ENCODE results near the gene ACTG1. TPM values are rescaled to one million over a fixed set of nuclear protein-coding genes. Genes with fewer than 3 reads are reported as not detected.

The ACTG1 gene
- polyA plus RNA-seq, 1 of the 3 experiments (the other 2 are of a cell fraction) = 7,871 TPM

DNA sequence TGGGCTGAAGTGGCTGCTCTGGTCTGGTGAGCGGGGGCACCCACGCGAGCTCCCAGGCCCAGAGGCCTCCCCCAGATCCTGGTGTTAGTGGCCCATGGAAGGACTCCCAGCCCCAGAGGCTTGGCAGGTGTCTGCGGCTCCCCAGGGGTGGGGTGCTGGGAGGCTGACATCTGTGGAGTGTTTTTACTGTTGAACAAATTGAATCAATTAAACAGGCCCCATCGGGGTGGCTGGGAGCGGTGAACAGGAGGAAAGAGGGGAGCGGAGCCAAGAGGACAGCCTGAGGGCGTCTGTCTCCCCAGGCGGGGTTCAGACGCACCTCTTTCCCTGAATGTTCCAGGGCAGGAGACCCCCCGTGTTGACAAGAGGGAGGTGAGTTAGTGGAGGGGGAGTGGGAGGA is 29.9 kb downstream of the ACTG1 start:
- Histone ChIP-seq H3K4me3 (ENCODE audit: low read depth in 2 of 2, low read length in 1 of 2) (no peak overlapping the region), H3K27ac (ENCODE audit: low read depth in 2 of 2, low read length in 1 of 2) (no peak overlapping the region), H3K27me3 (ENCODE audit: insufficient read depth) (no peaks in the 10 kb centered on the region), H3K4me2 (no peak overlapping the region), H3K9me2 (no peaks in the 10 kb centered on the region), H3K9me3 (no peaks in the 10 kb centered on the region), H3F3A (replicated peaks; ENCODE audit: insufficient read depth) (peaks cover 14% of the 10 kb centered on the region), H3K9ac (no peak overlapping the region), H3K4me1 (ENCODE audit: control insufficient read depth in 1 of 2, insufficient read depth in 2 of 2, low read depth in 1 of 2, low read length in 1 of 2) (peaks cover 0 to 51% of the 10 kb centered on the region in 2 experiments; a peak in 2 of 4 replicates), H3K36me3 (replicated peaks in 1 of 2; ENCODE audit: control insufficient read depth in 1 of 2, insufficient read depth in 2 of 2, low read length in 1 of 2) (no peaks in the 10 kb centered on the region), H2AFZ (ENCODE audit: low read depth) (no peak overlapping the region), H4K20me1 (ENCODE audit: insufficient read depth) (no peaks in the 10 kb centered on the region), H3K79me2 (ENCODE audit: insufficient read depth) (no peaks in the 10 kb centered on the region)
- TF ChIP-seq, protein P1, sequence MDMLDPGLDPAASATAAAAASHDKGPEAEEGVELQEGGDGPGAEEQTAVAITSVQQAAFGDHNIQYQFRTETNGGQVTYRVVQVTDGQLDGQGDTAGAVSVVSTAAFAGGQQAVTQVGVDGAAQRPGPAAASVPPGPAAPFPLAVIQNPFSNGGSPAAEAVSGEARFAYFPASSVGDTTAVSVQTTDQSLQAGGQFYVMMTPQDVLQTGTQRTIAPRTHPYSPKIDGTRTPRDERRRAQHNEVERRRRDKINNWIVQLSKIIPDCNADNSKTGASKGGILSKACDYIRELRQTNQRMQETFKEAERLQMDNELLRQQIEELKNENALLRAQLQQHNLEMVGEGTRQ (IDR thresholded peaks at IDR 0.05; ENCODE audit: borderline replicate concordance, low read depth, low read length) = no peak
- TF ChIP-seq, protein P2, sequence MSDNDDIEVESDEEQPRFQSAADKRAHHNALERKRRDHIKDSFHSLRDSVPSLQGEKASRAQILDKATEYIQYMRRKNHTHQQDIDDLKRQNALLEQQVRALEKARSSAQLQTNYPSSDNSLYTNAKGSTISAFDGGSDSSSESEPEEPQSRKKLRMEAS (IDR thresholded peaks at IDR 0.05; ENCODE audit: low read depth) = no peak
- TF ChIP-seq NFIC (IDR thresholded peaks at IDR 0.05; ENCODE audit: borderline replicate concordance) (no peak), EZH2phosphoT487 (IDR thresholded peaks at IDR 0.05; ENCODE audit: borderline replicate concordance, low read depth) (no peak), RXRA (IDR thresholded peaks at IDR 0.05; ENCODE audit: borderline replicate concordance, low read depth) (no peak), MEF2A (IDR thresholded peaks at IDR 0.05; ENCODE audit: borderline replicate concordance, low read depth) (no peak), FOSL2 (IDR thresholded peaks at IDR 0.05; ENCODE audit: borderline replicate concordance, low read depth) (no peak), GABPA (IDR thresholded peaks at IDR 0.05; ENCODE audit: low read depth) (no peak), YY1 (IDR thresholded peaks at IDR 0.05; ENCODE audit: low read depth) (no peak)
- TF ChIP-seq, protein P3, sequence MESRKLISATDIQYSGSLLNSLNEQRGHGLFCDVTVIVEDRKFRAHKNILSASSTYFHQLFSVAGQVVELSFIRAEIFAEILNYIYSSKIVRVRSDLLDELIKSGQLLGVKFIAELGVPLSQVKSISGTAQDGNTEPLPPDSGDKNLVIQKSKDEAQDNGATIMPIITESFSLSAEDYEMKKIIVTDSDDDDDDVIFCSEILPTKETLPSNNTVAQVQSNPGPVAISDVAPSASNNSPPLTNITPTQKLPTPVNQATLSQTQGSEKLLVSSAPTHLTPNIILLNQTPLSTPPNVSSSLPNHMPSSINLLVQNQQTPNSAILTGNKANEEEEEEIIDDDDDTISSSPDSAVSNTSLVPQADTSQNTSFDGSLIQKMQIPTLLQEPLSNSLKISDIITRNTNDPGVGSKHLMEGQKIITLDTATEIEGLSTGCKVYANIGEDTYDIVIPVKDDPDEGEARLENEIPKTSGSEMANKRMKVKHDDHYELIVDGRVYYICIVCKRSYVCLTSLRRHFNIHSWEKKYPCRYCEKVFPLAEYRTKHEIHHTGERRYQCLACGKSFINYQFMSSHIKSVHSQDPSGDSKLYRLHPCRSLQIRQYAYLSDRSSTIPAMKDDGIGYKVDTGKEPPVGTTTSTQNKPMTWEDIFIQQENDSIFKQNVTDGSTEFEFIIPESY (IDR thresholded peaks at IDR 0.05; ENCODE audit: borderline replicate concordance, low read depth) = no peak
- POLR2A ChIA-PET = interaction anchor here (0.8 kb wide), 1 partner anchor 63 kb away, joined by 4 read pairs; no protein-coding TSS in a partner anchor
- CTCF ChIA-PET = interaction anchor here (0.8 to 8.1 kb wide), 21 partner anchors 9 to 385 kb away, joined by 3 to 140 read pairs (median 11); partner anchors contain the start of genes BAHCC1 and SLC38A10
- DNase-seq = no peak
- 87% methylated on average over 11 of the region's 11 CpGs for WGBS (ENCODE audit: low lambda C conversion rate)

DNA sequence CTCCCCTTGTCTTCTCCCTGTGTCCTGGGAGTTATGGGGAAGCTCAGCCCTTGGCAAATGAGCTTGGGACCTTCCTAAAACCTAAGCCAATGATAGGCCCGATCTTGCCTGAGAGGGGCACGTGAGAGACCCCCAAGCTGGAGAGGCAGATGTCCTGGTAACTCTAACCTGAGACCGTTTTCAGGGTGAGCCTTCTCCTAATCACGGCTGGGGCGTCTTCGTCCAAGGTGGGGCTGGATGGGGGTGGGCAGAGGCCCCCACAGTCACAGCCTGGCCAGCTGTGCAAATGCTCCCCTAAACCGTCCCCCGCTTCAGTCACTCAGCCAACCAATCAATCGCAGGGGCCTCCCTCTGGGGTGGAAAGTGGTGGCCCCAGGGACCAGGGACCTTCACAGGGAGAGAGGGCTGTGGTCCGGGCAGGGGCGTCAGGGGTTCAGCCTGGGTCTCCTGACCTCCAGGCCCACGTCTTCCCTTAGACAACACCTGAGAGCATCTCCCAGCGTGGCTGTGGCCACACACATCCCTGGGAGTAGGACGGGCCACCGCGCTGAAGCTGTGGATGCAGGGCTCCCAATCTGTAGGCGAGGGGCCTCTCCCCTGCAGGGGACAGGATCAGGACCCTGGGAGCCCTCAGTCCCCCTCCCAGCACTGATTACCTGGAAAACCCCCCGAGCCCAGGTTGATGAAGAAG is 30.6 kb downstream of the ACTG1 start:
- H3K4me3 ChIP-seq (ENCODE audit: low read depth in 2 of 2, low read length in 1 of 2) = peak overlapping the region; percentile 14 to 17; a peak in 2 of 4 replicates
- no peaks in the 10 kb centered on the region for H3K27me3 ChIP-seq (ENCODE audit: insufficient read depth)
- peak overlapping the region; percentile 56 for H3K4me2 ChIP-seq
- H3F3A ChIP-seq (replicated peaks; ENCODE audit: insufficient read depth) = peaks cover 14% of the 10 kb centered on the region
- H3K9me2 ChIP-seq = no peaks in the 10 kb centered on the region
- no peaks in the 10 kb centered on the region for H3K79me2 ChIP-seq (ENCODE audit: insufficient read depth)
- no peaks in the 10 kb centered on the region for H3K36me3 ChIP-seq (replicated peaks in 1 of 2; ENCODE audit: control insufficient read depth in 1 of 2, insufficient read depth in 2 of 2, low read length in 1 of 2)
- no peaks in the 10 kb centered on the region for H3K9me3 ChIP-seq
- H3K9ac ChIP-seq = no peak overlapping the region
- ChIA-PET POLR2A (interaction anchor here (0.8 kb wide), 1 partner anchor 62 kb away, joined by 4 read pairs; no protein-coding TSS in a partner anchor), CTCF (interaction anchor here (0.5 to 8.1 kb wide), 16 partner anchors 9 to 384 kb away, joined by 3 to 140 read pairs (median 5); partner anchors contain the start of genes BAHCC1 and SLC38A10)
- peaks cover 0 to 48% of the 10 kb centered on the region in 2 experiments; a peak in 2 of 4 replicates for H3K4me1 ChIP-seq (ENCODE audit: control insufficient read depth in 1 of 2, insufficient read depth in 2 of 2, low read depth in 1 of 2, low read length in 1 of 2)
- H4K20me1 ChIP-seq (ENCODE audit: insufficient read depth) = no peaks in the 10 kb centered on the region
- no peak overlapping the region for H3K27ac ChIP-seq (ENCODE audit: low read depth in 2 of 2, low read length in 1 of 2)
- WGBS (ENCODE audit: low lambda C conversion rate) = 91% methylated on average over 16 of the region's 18 CpGs
- DNase-seq = no peak
- H2AFZ ChIP-seq (ENCODE audit: low read depth) = no peak overlapping the region
- no peak for TF ChIP-seq SIN3A (IDR thresholded peaks at IDR 0.05; ENCODE audit: borderline replicate concordance, low read depth, low read length)
- no peak for TF ChIP-seq TEAD4 (IDR thresholded peaks at IDR 0.05; ENCODE audit: borderline replicate concordance, insufficient read depth)
- TF ChIP-seq GATA2 (CRISPR knock-in tag; IDR thresholded peaks at IDR 0.05) = no peak
- TF ChIP-seq, protein P4, sequence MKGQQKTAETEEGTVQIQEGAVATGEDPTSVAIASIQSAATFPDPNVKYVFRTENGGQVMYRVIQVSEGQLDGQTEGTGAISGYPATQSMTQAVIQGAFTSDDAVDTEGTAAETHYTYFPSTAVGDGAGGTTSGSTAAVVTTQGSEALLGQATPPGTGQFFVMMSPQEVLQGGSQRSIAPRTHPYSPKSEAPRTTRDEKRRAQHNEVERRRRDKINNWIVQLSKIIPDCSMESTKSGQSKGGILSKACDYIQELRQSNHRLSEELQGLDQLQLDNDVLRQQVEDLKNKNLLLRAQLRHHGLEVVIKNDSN (IDR thresholded peaks at IDR 0.05; ENCODE audit: borderline replicate concordance, low read depth) = no peak
- TF ChIP-seq MEF2A (IDR thresholded peaks at IDR 0.05; ENCODE audit: borderline replicate concordance, low read depth) = no peak
- TF ChIP-seq, protein P5, sequence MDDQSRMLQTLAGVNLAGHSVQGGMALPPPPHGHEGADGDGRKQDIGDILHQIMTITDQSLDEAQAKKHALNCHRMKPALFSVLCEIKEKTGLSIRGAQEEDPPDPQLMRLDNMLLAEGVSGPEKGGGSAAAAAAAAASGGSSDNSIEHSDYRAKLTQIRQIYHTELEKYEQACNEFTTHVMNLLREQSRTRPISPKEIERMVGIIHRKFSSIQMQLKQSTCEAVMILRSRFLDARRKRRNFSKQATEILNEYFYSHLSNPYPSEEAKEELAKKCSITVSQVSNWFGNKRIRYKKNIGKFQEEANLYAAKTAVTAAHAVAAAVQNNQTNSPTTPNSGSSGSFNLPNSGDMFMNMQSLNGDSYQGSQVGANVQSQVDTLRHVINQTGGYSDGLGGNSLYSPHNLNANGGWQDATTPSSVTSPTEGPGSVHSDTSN (IDR thresholded peaks at IDR 0.05) = no peak
- TF ChIP-seq, protein P2 (IDR thresholded peaks at IDR 0.05; ENCODE audit: low read depth) = no peak
- TF ChIP-seq, protein P6, sequence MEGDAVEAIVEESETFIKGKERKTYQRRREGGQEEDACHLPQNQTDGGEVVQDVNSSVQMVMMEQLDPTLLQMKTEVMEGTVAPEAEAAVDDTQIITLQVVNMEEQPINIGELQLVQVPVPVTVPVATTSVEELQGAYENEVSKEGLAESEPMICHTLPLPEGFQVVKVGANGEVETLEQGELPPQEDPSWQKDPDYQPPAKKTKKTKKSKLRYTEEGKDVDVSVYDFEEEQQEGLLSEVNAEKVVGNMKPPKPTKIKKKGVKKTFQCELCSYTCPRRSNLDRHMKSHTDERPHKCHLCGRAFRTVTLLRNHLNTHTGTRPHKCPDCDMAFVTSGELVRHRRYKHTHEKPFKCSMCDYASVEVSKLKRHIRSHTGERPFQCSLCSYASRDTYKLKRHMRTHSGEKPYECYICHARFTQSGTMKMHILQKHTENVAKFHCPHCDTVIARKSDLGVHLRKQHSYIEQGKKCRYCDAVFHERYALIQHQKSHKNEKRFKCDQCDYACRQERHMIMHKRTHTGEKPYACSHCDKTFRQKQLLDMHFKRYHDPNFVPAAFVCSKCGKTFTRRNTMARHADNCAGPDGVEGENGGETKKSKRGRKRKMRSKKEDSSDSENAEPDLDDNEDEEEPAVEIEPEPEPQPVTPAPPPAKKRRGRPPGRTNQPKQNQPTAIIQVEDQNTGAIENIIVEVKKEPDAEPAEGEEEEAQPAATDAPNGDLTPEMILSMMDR (IDR thresholded peaks at IDR 0.05) = no peak
- TF ChIP-seq RCOR1 (IDR thresholded peaks at IDR 0.05; ENCODE audit: low read length) = no peak

Data from SK-N-SH (cell line).